M059J (cell line): ENCODE results near the gene SLC6A5. TPM values are rescaled to one million over a fixed set of nuclear protein-coding genes. Genes with fewer than 3 reads are reported as not detected.

Source experiments
- DNase-seq: peaks from one replicate; pipeline ENCODE4 v3.0.0-alpha.2; 2012; ENCODE audit warnings: low read depth
- total RNA-seq: library from RNA; depleted of rRNA; stranded (reverse); fragments of >200 nt; shearing (Covaris generic); gene quantifications from 2 replicates; pipeline ENCODE4 v1.2.3, GENCODE V29; 2014

SLC6A5 gene
- total RNA-seq, 1 experiment from 2014 or later = not detected

- DNase-seq = peak; percentile 18
Measured at GRCh38 chr11:20596205-20597153, 2.9 kb upstream of the SLC6A5 start.

GRCh38 chr11:20597154-20597679 is 2.2 kb upstream of the SLC6A5 start:
- no peak for DNase-seq

DNA sequence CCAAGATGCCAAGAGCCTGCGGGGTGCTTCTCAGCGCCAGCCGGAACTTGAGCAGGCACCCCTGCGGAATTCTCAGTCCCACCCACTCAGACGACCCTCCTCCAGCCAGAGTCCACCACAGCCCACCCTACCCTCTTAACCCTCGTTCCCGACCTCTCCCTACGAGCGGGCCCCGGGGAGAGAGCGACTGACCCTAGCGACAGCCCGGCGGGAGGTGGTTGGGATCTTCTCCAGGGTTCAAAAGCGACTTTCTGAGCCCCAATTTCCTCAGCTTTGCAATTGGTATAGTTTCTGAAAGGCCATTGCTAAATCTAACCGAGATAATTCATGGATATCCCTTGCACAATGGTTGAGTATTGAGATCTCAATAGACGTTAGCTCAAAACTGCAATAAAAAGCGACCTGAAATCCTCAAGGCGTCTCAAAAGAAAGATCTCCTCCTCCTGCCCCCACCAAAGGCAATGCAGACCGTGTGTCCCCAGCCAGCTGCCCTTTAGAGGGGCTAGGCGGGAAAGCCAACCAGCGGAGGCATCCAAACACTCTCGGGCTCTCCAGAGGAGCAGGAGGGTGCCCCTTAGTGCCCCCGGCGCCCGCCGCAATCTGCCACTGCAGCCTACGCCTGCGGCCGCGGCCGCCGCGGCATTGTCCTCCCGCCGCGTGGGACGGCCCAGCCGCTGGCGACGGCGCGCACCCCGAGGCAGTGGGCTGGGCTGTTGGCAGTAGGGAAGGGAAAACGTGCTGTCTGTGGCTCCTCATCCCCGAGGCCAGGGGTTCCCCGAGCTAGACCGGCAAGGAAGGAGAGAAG is 1.5 kb upstream of the SLC6A5 start:
- no peak for DNase-seq

- no peak for DNase-seq
Measured at GRCh38 chr11:20598492-20598891, 916 bp upstream of the SLC6A5 start.

DNA sequence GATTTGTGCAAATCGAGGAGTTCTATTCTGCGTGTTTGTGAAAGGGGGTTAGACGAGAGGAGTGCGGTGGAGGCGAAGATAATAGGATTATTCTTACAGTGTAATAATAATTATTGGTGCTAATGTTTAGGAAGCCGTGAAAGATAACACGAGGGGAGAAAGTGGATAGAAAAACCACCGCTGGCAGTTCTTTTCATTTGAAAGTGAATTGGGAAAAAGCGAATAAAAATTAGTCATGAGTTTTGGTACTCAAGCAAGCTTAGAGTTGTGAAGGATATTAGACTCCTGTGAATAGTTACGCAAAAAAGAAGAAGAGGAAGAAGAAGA is 575 bp downstream of the SLC6A5 start:
- no peak for DNase-seq

DNA sequence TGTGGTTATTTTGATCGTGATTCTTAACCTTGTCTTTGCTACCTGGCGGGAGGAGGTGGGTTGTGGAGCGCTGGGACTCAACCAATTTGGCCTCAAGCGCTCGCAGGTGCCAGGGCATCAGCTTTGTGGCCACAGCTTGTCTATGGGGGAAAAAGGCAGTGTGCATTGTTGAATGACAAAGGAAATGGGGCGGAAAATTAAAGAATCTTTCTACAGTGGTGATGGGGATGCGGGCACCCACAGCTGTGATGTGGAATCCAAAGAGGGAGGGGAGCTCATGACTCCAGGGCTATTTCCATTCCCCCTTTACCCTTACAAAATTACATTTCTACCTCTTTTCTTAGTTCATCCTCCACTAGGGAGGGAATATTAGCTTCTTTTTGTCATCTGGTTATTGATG is 1.1 kb downstream of the SLC6A5 start:
- DNase-seq = no peak

GRCh38 chr11:20601221-20601914 is 2.0 kb downstream of the SLC6A5 start:
- DNase-seq = no peak

DNA sequence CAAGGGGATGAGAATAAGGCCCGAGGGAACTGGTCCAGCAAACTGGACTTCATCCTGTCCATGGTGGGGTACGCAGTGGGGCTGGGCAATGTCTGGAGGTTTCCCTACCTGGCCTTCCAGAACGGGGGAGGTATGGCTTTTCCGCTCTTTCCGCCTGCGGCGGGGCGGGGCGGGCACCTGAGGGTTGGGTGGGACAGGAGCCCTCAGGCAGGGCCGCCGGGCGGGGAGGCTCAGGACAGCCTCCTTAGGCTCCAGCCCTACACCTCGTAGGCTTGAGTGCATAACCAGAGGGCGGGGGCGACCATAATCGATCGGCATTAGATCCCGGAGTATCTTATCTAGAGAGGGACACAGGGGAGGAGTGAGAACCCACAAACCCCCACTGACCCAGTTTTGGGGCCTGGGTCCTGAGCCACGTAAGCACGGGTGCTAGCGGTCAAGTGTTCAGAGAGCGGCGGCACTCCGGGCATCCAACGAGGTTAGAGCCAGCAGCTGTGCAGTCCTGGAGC is 4.9 kb downstream of the SLC6A5 start:
- DNase-seq = no peak

DNA sequence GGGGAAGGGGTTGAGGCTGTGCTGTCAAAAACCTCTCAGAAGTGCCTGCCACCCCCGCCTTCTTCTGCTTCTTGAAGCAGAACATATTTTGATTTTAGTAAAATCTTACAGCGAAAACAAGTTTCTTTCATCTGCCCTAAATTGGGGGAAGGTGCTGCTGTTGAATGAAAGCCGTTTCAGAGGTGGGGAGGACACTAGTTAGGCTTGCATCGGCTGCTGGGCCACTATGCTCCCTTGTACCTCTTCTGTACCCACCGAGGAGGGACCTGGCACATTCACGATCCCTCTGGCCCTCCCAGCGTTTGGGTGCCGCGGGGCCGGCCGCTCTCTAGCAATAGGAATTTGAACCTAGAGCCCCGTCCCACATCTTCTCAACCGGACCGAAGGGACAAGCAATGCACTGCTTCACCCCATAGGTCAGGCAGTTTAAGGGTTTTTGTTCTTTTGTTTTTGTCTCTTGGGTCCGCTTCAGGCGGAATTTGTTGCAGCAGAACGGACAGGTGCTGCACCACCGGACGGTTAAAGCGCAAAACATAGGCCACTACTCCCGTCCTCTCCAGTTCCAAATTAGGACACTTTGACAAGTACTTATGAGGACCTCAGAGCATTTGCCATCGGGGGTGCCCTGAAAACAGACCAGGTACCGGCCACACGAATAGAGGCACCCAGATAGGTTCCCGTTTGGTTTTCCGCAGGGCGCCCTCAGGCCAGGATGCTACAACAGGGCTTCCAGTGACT is 5.6 kb downstream of the SLC6A5 start:
- no peak for DNase-seq

DNA sequence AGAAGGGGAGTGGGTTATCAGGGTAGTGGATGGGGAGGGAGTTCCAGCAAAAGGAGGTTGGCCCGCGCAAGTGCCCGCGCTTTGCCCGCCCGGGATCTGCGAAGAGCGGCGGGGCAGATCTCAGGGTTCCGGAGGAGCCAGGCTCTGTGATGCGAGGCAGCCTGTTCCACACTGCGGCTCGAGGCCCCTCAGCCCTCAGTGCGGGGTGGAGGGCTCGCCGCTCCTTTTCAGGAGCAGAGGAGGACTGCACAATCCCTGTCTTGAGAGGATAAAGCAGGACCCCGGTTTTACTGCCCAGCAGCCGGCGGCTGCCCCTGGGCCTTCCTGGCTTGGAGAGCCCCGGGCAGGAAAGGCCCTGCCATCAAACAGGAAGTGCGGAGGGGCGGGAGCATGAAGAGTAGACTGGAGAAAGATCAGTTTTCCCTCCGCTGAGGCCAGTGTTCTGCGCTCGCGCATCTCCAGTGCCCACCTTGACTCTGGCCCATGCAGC is 6.2 kb downstream of the SLC6A5 start:
- no peak for DNase-seq

DNA sequence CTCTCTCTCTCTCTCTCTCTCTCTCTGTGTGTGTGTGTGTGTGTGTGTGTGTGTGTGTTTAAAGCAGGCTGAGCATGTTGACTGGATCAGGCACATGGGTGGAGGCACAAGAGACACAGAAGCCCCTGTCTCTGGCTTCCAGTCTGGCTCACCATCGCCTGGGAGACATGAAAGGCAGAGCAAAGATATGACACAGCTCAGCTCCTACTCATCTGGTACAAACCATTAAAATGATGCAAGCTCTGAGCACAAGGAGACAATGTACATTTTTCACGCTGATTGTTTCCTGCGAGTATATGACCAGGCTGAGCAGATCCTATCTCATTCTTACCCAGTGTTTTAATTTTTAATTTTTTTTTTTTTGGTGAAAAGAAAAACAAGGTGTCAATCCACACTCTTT is 9.5 kb downstream of the SLC6A5 start:
- DNase-seq = no peak

DNA sequence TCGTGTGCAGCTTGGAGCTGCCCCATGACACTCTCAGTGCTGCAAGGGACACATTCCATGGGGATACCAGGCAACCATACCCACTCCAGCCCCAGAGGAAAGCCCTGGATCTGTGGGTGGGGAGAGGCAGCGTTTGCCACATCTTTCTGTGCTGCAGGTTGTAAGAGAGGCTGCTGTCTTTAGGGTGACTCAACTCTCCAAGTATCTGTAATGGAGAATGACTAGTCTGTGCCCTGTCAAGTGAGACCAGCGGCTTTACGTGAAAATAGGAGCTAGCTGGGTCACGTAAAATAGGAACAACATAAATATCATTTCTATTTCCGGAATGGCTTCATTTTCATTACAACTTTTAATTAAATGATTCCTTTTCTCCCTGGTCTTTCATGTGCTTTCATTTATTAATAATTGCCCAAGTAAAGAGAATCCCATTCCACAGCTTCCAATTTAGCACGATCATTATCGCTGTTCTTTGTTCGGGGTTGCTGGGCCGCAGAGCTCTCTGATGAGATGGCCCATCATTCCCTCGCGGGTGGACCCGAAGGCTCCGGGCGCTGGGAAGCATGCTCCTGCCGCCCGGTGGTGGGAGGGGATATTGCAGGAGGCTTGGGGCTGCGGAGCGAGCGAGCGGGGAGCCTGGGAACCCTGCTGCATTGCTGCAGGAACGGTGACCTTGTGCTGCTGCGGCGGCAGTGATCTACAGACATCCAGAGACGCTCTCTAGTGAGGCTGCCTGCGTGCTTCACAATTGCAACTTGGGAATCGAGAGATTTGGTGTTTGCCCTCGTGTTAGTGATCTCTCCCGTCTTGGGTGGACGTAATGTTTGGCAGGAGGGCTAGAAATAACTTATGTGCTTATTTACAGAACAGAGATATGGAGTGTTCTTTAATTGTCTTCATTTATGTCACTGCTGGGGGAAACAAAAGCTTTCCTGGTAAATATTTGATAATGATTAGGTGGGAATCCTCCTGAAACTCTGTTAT is 10.6 kb downstream of the SLC6A5 start:
- peak; percentile 59 for DNase-seq

GRCh38 chr11:20610825-20611224 is 11.4 kb downstream of the SLC6A5 start:
- no peak for DNase-seq

- DNase-seq = no peak
Measured at GRCh38 chr11:20611445-20611844, 12.0 kb downstream of the SLC6A5 start.

DNA sequence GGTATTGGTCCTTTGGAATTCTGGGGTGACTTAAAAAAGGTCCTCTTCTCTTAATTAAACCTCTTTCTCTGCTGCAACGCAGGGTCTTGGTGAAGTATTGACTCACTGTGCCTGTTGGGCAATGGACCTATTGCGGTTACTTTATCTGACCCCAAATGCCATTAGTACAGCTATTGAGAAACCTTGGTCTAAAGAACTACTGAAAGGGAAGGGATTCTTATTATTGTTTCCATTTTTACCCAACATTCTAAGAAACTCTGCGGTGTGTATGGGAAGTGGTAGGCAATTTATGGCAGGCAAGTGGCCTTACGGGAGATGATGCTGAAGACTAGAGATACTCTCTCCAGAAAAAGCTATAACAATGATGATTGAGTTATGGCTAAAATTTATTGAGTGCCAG is 12.5 kb downstream of the SLC6A5 start:
- no peak for DNase-seq

GRCh38 chr11:20612416-20612815 is 13.0 kb downstream of the SLC6A5 start:
- no peak for DNase-seq

GRCh38 chr11:20616920-20617319 is 17.5 kb downstream of the SLC6A5 start:
- no peak for DNase-seq

GRCh38 chr11:20617346-20618005 is 18.1 kb downstream of the SLC6A5 start:
- DNase-seq = no peak

DNA sequence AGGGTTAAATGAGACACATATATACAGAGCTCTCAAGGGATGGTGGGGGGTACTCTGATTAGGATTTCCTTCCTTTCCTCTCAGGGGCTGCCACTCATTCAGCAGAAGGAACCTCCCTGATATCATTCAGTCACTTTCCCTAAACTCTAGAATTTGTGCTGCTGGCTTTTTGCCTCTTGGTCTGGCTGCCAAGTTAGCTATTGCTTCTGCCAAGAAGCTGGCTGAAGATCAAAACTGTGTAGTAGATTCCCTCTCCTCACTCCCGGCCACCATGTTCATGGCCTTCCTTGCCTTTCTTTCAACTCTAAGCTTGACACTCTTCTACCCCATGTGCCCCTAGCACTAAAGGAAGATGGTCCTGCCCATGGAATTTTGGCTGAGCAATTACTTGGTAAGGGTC is 18.7 kb downstream of the SLC6A5 start:
- no peak for DNase-seq
